H9 (cell line): ENCODE data around the gene CDC123. TPM values are rescaled to one million over a fixed set of nuclear protein-coding genes. Genes with fewer than 3 reads are reported as not detected.

Experiments used
- DNase-seq: peaks from one replicate; pipeline ENCODE4 v3.0.0-alpha.2; 2017
- H2AFZ ChIP-seq: one replicate; pipeline ENCODE4 v1.6.1; 2013; ENCODE audit warnings: mild to moderate bottlenecking, low read length, control low read depth, moderate library complexity
- H2AK5ac ChIP-seq: 2 replicates; pipeline ENCODE4 v1.6.1; 2013; ENCODE audit warnings: low read length, control low read depth, mixed read lengths; ENCODE audit not compliant: insufficient read length
- H2BK120ac ChIP-seq: one replicate; pipeline ENCODE4 v1.6.1; 2013; ENCODE audit warnings: low read depth, mild to moderate bottlenecking, low read length, control low read depth, inconsistent platforms; ENCODE audit not compliant: poor library complexity, severe bottlenecking
- H2BK12ac ChIP-seq: 2 replicates; pipeline ENCODE4 v1.6.1; 2013; ENCODE audit warnings: low read length, control low read depth, mixed read lengths, low read depth; ENCODE audit not compliant: insufficient read length
- H2BK15ac ChIP-seq: 2 replicates; pipeline ENCODE4 v1.6.1; 2013; ENCODE audit warnings: low read depth, low read length, control low read depth
- H2BK20ac ChIP-seq: one replicate; pipeline ENCODE4 v1.6.1; 2013; ENCODE audit warnings: low read depth, mild to moderate bottlenecking, low read length, control low read depth, inconsistent platforms; ENCODE audit not compliant: poor library complexity, severe bottlenecking
- H2BK5ac ChIP-seq: 2 replicates; pipeline ENCODE4 v1.6.1; 2013; ENCODE audit warnings: low read length, control low read depth, mixed read lengths; ENCODE audit not compliant: insufficient read length
- H3K14ac ChIP-seq: 2 replicates; pipeline ENCODE4 v1.6.1; 2013; ENCODE audit warnings: low read length, control low read depth; ENCODE audit not compliant: insufficient read depth
- H3K18ac ChIP-seq: 2 replicates; pipeline ENCODE4 v1.6.1; 2013; ENCODE audit warnings: low read depth, mild to moderate bottlenecking, mixed read lengths, low read length, control low read depth; ENCODE audit not compliant: insufficient read length
- H3K23ac ChIP-seq: 2 replicates; pipeline ENCODE4 v1.6.1; 2013; ENCODE audit warnings: low read length, control low read depth, mixed read lengths, low read depth; ENCODE audit not compliant: insufficient read length
- H3K23me2 ChIP-seq: 2 replicates; pipeline ENCODE4 v1.6.1; 2013; ENCODE audit warnings: low read depth, mild to moderate bottlenecking, mixed read lengths, low read length, control low read depth; ENCODE audit not compliant: insufficient read length, poor library complexity, severe bottlenecking
- H3K27ac ChIP-seq: 2 replicates; pipeline ENCODE4 v1.5.1; 2013; ENCODE audit warnings: low read length, control low read depth, mixed read lengths, low read depth; ENCODE audit not compliant: insufficient read length
- H3K27me3 ChIP-seq: 2 replicates; pipeline ENCODE4 v1.6.1; 2013; ENCODE audit warnings: low read length, control low read depth, inconsistent platforms; ENCODE audit not compliant: insufficient read depth
- H3K4ac ChIP-seq: 2 replicates; pipeline ENCODE4 v1.6.1; 2013; ENCODE audit warnings: low read depth, mild to moderate bottlenecking, control low read depth, inconsistent platforms, low read length, moderate library complexity
- H3K4me1 ChIP-seq: 2 replicates; pipeline ENCODE4 v1.6.1; 2013; ENCODE audit warnings: low read length, control low read depth, inconsistent platforms; ENCODE audit not compliant: insufficient read depth
- H3K4me2 ChIP-seq: 2 replicates; pipeline ENCODE4 v1.6.1; 2013; ENCODE audit warnings: low read length, control low read depth, mixed read lengths; ENCODE audit not compliant: insufficient read length, insufficient read depth
- H3K56ac ChIP-seq: 2 replicates; pipeline ENCODE4 v1.6.1; 2013; ENCODE audit warnings: low read depth, mild to moderate bottlenecking, mixed read lengths, low read length, control low read depth; ENCODE audit not compliant: insufficient read length
- H3K79me1 ChIP-seq: 2 replicates; pipeline ENCODE4 v1.6.1; 2013; ENCODE audit warnings: low read depth, mild to moderate bottlenecking, moderate library complexity, low read length, control low read depth, inconsistent platforms; ENCODE audit not compliant: insufficient read depth, poor library complexity, severe bottlenecking
- H3K79me2 ChIP-seq: 2 replicates; pipeline ENCODE4 v1.6.1; 2013; ENCODE audit warnings: low read length, control low read depth, inconsistent platforms; ENCODE audit not compliant: insufficient read depth
- H3K9ac ChIP-seq: 2 replicates; pipeline ENCODE4 v1.6.1; 2013; ENCODE audit warnings: low read length, control low read depth, mixed read lengths; ENCODE audit not compliant: insufficient read length; ENCODE audit errors: extremely low read depth
- H3K9me3 ChIP-seq: one replicate; pipeline ENCODE4 v1.6.1; 2013; ENCODE audit warnings: low read depth, low read length, inconsistent platforms; ENCODE audit not compliant: control insufficient read depth
- H3T11ph ChIP-seq: one replicate; pipeline ENCODE4 v1.6.1; 2013; ENCODE audit warnings: mild to moderate bottlenecking, low read length, control low read depth, inconsistent platforms
- H4K20me1 ChIP-seq: one replicate; pipeline ENCODE4 v1.6.1; 2013; ENCODE audit not compliant: control insufficient read depth, insufficient read length, insufficient read depth
- H4K5ac ChIP-seq: 2 replicates; pipeline ENCODE4 v1.6.1; 2013; ENCODE audit warnings: low read depth, mild to moderate bottlenecking, mixed read lengths, low read length, control low read depth; ENCODE audit not compliant: insufficient read length
- H4K8ac ChIP-seq: replicated peaks from 2 replicates; pipeline ENCODE4 v1.6.1; 2013; ENCODE audit warnings: low read length, control low read depth, mixed read lengths, low read depth; ENCODE audit not compliant: insufficient read length
- H4K91ac ChIP-seq: 2 replicates; pipeline ENCODE4 v1.6.1; 2013; ENCODE audit warnings: low read depth, mild to moderate bottlenecking, moderate library complexity, mixed read lengths, low read length, control low read depth; ENCODE audit not compliant: insufficient read length
- H3K27ac Mint-ChIP-seq, 3 experiments: 2 replicates in 2 of 3; 3 replicates in 1 of 3; pipeline ENCODE4 v1.8.0; 2020 to 2021; ENCODE audit warnings: mixed read lengths in 3 of 3, mild to moderate bottlenecking in 1 of 3, moderate library complexity in 1 of 3
- H3K27me3 Mint-ChIP-seq: 2 replicates; pipeline ENCODE4 v1.8.0; 2021; ENCODE audit warnings: low read depth, mild to moderate bottlenecking, moderate library complexity, mixed read lengths
- H3K36me3 Mint-ChIP-seq, 3 experiments: 2 replicates in 2 of 3; 3 replicates in 1 of 3; pipeline ENCODE4 v1.8.0; 2020 to 2021; ENCODE audit warnings: low read depth in 3 of 3, mixed read lengths in 3 of 3; ENCODE audit not compliant: insufficient read depth in 1 of 3
- H3K4me1 Mint-ChIP-seq, 2 experiments: 2 replicates each; pipeline ENCODE4 v1.8.0; 2020; ENCODE audit warnings: mixed read lengths in 2 of 2
- H3K4me3 Mint-ChIP-seq, 2 experiments: 2 replicates in 1 of 2; 3 replicates in 1 of 2; pipeline ENCODE4 v1.8.0; 2020 to 2021; ENCODE audit warnings: mild to moderate bottlenecking in 2 of 2, mixed read lengths in 2 of 2, moderate library complexity in 1 of 2
- H3K9me3 Mint-ChIP-seq, 2 experiments: 2 replicates in 1 of 2; 3 replicates in 1 of 2; pipeline ENCODE4 v1.8.0; 2020; ENCODE audit warnings: mild to moderate bottlenecking in 2 of 2, mixed read lengths in 2 of 2, moderate library complexity in 1 of 2
- WGBS: extraction: QIAGEN DNeasy Blood & Tissue Kit; methylation state at CpG from one replicate; pipeline ENCODE4 v1.1.7; 2013; ENCODE audit warnings: missing lambda C conversion rate, low lambda C conversion rate, mixed read lengths; ENCODE audit not compliant: insufficient read length; ENCODE audit errors: extremely low coverage; 5-methylcytosine and 5-hydroxymethylcytosine counted together
- total RNA-seq: library from RNA; stranded (reverse); gene quantifications from 2 replicates; pipeline ENCODE4 v1.2.1, GENCODE V29; 2021
- TF ChIP-seq, protein P1 (sequence below): fragments of 200-600 bp; sonication (generic); conservative IDR thresholded peaks from 3 replicates; pipeline ENCODE4 v1.8.0; 2021; ENCODE audit warnings: antibody characterized with exemption, mild to moderate bottlenecking

CDC123 gene
- total RNA-seq, 1 experiment from 2014 or later = 159 TPM

DNA sequence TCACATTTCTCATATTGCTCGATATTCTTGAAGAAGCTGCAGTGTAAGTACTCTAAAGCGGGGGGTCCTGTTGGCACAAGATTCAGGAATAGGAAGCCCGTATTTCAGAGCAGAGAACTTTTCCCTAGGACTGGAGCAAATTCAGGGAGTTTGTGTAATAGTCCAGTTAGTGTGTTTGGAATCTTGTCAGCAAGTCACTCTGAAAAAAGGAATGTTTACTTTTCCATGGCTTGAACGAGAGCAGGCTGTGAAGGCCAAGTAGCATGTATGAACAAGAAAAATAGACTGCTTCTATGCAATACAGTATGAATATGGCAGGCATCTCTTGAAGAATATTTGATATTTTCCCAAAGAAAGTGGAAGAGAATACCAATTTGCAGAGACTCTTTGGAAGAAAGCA is 39.8 kb downstream of the CDC123 start:
- WGBS = no CpG with 5 or more reads among the region's 4 CpGs

More for the DNA sequence above, 39.8 kb downstream of the CDC123 start:
- H3K36me3 Mint-ChIP-seq = peaks cover 37 to 78% (median 64%) of the 10 kb centered on the region in 3 experiments
- TF ChIP-seq, protein P1, sequence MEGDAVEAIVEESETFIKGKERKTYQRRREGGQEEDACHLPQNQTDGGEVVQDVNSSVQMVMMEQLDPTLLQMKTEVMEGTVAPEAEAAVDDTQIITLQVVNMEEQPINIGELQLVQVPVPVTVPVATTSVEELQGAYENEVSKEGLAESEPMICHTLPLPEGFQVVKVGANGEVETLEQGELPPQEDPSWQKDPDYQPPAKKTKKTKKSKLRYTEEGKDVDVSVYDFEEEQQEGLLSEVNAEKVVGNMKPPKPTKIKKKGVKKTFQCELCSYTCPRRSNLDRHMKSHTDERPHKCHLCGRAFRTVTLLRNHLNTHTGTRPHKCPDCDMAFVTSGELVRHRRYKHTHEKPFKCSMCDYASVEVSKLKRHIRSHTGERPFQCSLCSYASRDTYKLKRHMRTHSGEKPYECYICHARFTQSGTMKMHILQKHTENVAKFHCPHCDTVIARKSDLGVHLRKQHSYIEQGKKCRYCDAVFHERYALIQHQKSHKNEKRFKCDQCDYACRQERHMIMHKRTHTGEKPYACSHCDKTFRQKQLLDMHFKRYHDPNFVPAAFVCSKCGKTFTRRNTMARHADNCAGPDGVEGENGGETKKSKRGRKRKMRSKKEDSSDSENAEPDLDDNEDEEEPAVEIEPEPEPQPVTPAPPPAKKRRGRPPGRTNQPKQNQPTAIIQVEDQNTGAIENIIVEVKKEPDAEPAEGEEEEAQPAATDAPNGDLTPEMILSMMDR = no peak
- H3K23ac ChIP-seq = no peak overlapping the region
- H3K9me3 Mint-ChIP-seq = no peaks in the 10 kb centered on the region
- no peaks in the 10 kb centered on the region for H3K4me1 ChIP-seq
- no peak overlapping the region for H2BK20ac ChIP-seq
- no peaks in the 10 kb centered on the region for H4K20me1 ChIP-seq
- H3K23me2 ChIP-seq = no peaks in the 10 kb centered on the region
- no peak overlapping the region for H3K4ac ChIP-seq
- no peak overlapping the region for H3K14ac ChIP-seq
- no peak overlapping the region for H2AFZ ChIP-seq
- no peak overlapping the region for H4K91ac ChIP-seq
- no peaks in the 10 kb centered on the region for H3K27me3 ChIP-seq
- no peaks in the 10 kb centered on the region for H3K79me1 ChIP-seq
- H2BK120ac ChIP-seq = no peak overlapping the region
- H3K56ac ChIP-seq = no peak overlapping the region
- H3K27ac ChIP-seq = no peak overlapping the region
- no peaks in the 10 kb centered on the region for H3K79me2 ChIP-seq
- H3K4me2 ChIP-seq = no peak overlapping the region
- no peak overlapping the region for H4K8ac ChIP-seq
- no peak overlapping the region for H4K5ac ChIP-seq
- no peak overlapping the region for H2BK12ac ChIP-seq
- no peak overlapping the region for H2BK5ac ChIP-seq
- no peak overlapping the region for H2AK5ac ChIP-seq
- no peaks in the 10 kb centered on the region for H3K27me3 Mint-ChIP-seq
- H3K4me3 Mint-ChIP-seq = no peak overlapping the region
- no peaks in the 10 kb centered on the region for H3K4me1 Mint-ChIP-seq
- H2BK15ac ChIP-seq = no peak overlapping the region
- H3K18ac ChIP-seq = no peak overlapping the region
- no peak overlapping the region for H3K27ac Mint-ChIP-seq
- no peak overlapping the region for H3T11ph ChIP-seq
- no peaks in the 10 kb centered on the region for H3K9me3 ChIP-seq
- H3K9ac ChIP-seq = no peak overlapping the region
- DNase-seq = no peak
